Activated CD8-positive, alpha-beta T cell treated with anti-CD3 and anti-CD28 coated beads for 36 hours (primary cell): Measurements from ENCODE around the gene LRMDA. TPM values are rescaled to one million over a fixed set of nuclear protein-coding genes. Genes with fewer than 3 reads are reported as not detected.

Experiments
- ATAC-seq: fragments of 200-7000 bp; cut with Tn5 transposase; one replicate; pipeline ENCODE4 v1.10.0; 2021; ENCODE audit warnings: mild to moderate bottlenecking, moderate library complexity
- CTCF ChIA-PET: fragments of 350-600 bp; sonication (Branson Sonifier 250); formaldehyde crosslinking; loops from one replicate; lab custom pipeline; 2021; ENCODE audit warnings: antibody characterized with exemption; lab: Charles Lee
- POLR2A ChIA-PET: fragments of 350-600 bp; sonication (Branson Sonifier 250); formaldehyde crosslinking; loops from one replicate; lab custom pipeline; 2021; ENCODE audit warnings: antibody characterized with exemption; lab: Charles Lee
- DNase-seq: peaks from one replicate; pipeline ENCODE4 v3.0.0-alpha.2; 2020
- H3K27ac Mint-ChIP-seq: one replicate; pipeline ENCODE4 v1.8.0; 2021; ENCODE audit warnings: mild to moderate bottlenecking, mixed read lengths
- H3K27me3 Mint-ChIP-seq: one replicate; pipeline ENCODE4 v1.8.0; 2021; ENCODE audit warnings: mixed read lengths
- H3K36me3 Mint-ChIP-seq: one replicate; pipeline ENCODE4 v1.8.0; 2021; ENCODE audit warnings: low read depth, mixed read lengths
- H3K4me1 Mint-ChIP-seq: one replicate; pipeline ENCODE4 v1.8.0; 2021; ENCODE audit warnings: low read depth, mixed read lengths
- H3K4me3 Mint-ChIP-seq: one replicate; pipeline ENCODE4 v1.8.0; 2021; ENCODE audit warnings: mild to moderate bottlenecking, moderate library complexity, mixed read lengths
- H3K9me3 Mint-ChIP-seq: one replicate; pipeline ENCODE4 v1.8.0; 2021; ENCODE audit warnings: mixed read lengths
- CTCF ChIP-seq: fragments of 200-600 bp; IDR thresholded peaks from one replicate; pipeline ENCODE4 v1.8.0; 2022; ENCODE audit warnings: antibody characterized with exemption, mild to moderate bottlenecking
- intact Hi-C: fragments of 100-400 bp; cut with micrococcal nuclease; formaldehyde crosslinking; loops from one replicate; pipeline ENCODE4 v1.10.0; 2022
- total RNA-seq, 2 experiments: library from RNA; stranded (reverse); gene quantifications; one replicate each; pipeline ENCODE4 v1.2.3, GENCODE V29; 2021

LRMDA gene
- total RNA-seq, 2 experiments from 2014 or later: not detected

- POLR2A ChIA-PET: no interaction called here
Observed at GRCh38 chr10:76195654-76196390, 764.4 kb downstream of the LRMDA start.

GRCh38 chr10:76197293-76197692 lies 765.9 kb downstream of the LRMDA start:
- TF ChIP-seq CTCF: no peak
- Mint-ChIP-seq H3K27me3 (no peaks in the 10 kb centered on the region), H3K9me3 (no peaks in the 10 kb centered on the region), H3K27ac (no peak overlapping the region), H3K4me3 (no peak overlapping the region), H3K4me1 (no peaks in the 10 kb centered on the region), H3K36me3 (no peaks in the 10 kb centered on the region)
- intact Hi-C loops: no loop called here
- ATAC-seq: no peak
- POLR2A ChIA-PET: no interaction called here
- CTCF ChIA-PET: no interaction called here
- DNase-seq: no peak

More at GRCh38 chr10:76195654-76196390, 764.4 kb downstream of the LRMDA start:
- no peak for TF ChIP-seq CTCF
- intact Hi-C loops: no loop called here
- CTCF ChIA-PET: no interaction called here
- Mint-ChIP-seq H3K9me3 (no peaks in the 10 kb centered on the region), H3K27ac (no peak overlapping the region), H3K36me3 (no peaks in the 10 kb centered on the region), H3K4me3 (no peak overlapping the region), H3K4me1 (no peaks in the 10 kb centered on the region), H3K27me3 (no peaks in the 10 kb centered on the region)
- no peak for ATAC-seq
- no peak for DNase-seq

GRCh38 chr10:76198287-76199035 lies 767.0 kb downstream of the LRMDA start:
- POLR2A ChIA-PET: no interaction called here

GRCh38 chr10:76201962-76202361 lies 770.5 kb downstream of the LRMDA start:
- ATAC-seq (no peak), DNase-seq (no peak)
- TF ChIP-seq CTCF: no peak
- Mint-ChIP-seq H3K27ac (no peak overlapping the region), H3K4me1 (no peaks in the 10 kb centered on the region), H3K4me3 (no peak overlapping the region), H3K27me3 (no peaks in the 10 kb centered on the region), H3K9me3 (no peaks in the 10 kb centered on the region), H3K36me3 (no peaks in the 10 kb centered on the region)
- ChIA-PET POLR2A (no interaction called here), CTCF (no interaction called here)
- intact Hi-C loops: no loop called here

More at GRCh38 chr10:76198287-76199035, 767.0 kb downstream of the LRMDA start:
- ATAC-seq: no peak
- H3K27me3 Mint-ChIP-seq: no peaks in the 10 kb centered on the region
- no peak overlapping the region for H3K27ac Mint-ChIP-seq
- TF ChIP-seq CTCF: no peak
- no peaks in the 10 kb centered on the region for H3K36me3 Mint-ChIP-seq
- H3K4me3 Mint-ChIP-seq: no peak overlapping the region
- no peak for DNase-seq
- CTCF ChIA-PET: no interaction called here
- intact Hi-C loops: no loop called here
- no peaks in the 10 kb centered on the region for H3K9me3 Mint-ChIP-seq
- H3K4me1 Mint-ChIP-seq: no peaks in the 10 kb centered on the region

- POLR2A ChIA-PET: no interaction called here
- H3K4me3 Mint-ChIP-seq: no peak overlapping the region
- DNase-seq (no peak), ATAC-seq (no peak)
- H3K9me3 Mint-ChIP-seq: no peaks in the 10 kb centered on the region
- no peaks in the 10 kb centered on the region for H3K36me3 Mint-ChIP-seq
- no peaks in the 10 kb centered on the region for H3K4me1 Mint-ChIP-seq
- H3K27ac Mint-ChIP-seq: no peak overlapping the region
- intact Hi-C loops: no loop called here
- CTCF ChIA-PET: no interaction called here
- H3K27me3 Mint-ChIP-seq: no peaks in the 10 kb centered on the region
- no peak for TF ChIP-seq CTCF
Observed at GRCh38 chr10:76202777-76203176, 771.4 kb downstream of the LRMDA start.
